Sigmoid colon (tissue), 7 donors: ENCODE measurements around the gene SUSD1. TPM values are rescaled to one million over a fixed set of nuclear protein-coding genes. Genes with fewer than 3 reads are reported as not detected.
A peak's percentile ranks its signal among the peaks of the same experiment; 100 is the strongest.

Experiments
- DNase-seq: peaks from one replicate; pipeline ENCODE4 v3.0.0-alpha.2; 2019
- H3K27ac ChIP-seq, 4 donors: fragments of 200-600 bp; sonication (generic); one replicate each; pipeline ENCODE4 v1.5.1; 2016 to 2019; ENCODE audit warnings: mild to moderate bottlenecking in 1 of 4
- H3K27me3 ChIP-seq, 3 donors: fragments of 200-600 bp; sonication (generic); one replicate each; pipeline ENCODE4 v1.5.1; 2019; ENCODE audit warnings: mild to moderate bottlenecking in 1 of 3
- H3K36me3 ChIP-seq, 4 donors: fragments of 200-600 bp; sonication (generic); one replicate each; pipeline ENCODE4 v1.5.1; 2016 to 2019
- H3K4me1 ChIP-seq, 4 donors: fragments of 200-600 bp; sonication (generic); one replicate each; pipeline ENCODE4 v1.5.1; 2017 to 2019
- H3K4me3 ChIP-seq, 4 donors: fragments of 200-600 bp; sonication (generic); one replicate each; pipeline ENCODE4 v1.5.1; 2017 to 2019; ENCODE audit warnings: mild to moderate bottlenecking in 2 of 4, moderate library complexity in 1 of 4
- H3K9me3 ChIP-seq, 4 donors: fragments of 200-600 bp in 3 of 4; sonication (generic) in 3 of 4; one replicate each; pipeline versions ENCODE4 v1.5.1 to v1.6.1; 2013 to 2019
- CTCF ChIP-seq, 4 experiments: fragments of 450-650 bp in 3 of 4; fragments of 200-600 bp in 1 of 4; IDR thresholded peaks; one replicate each; pipeline ENCODE4 v1.5.1; 2016 to 2019; ENCODE audit warnings: antibody characterized with exemption in 4 of 4, mild to moderate bottlenecking in 3 of 4, moderate library complexity in 2 of 4
- EP300 ChIP-seq, 4 donors: sonication (generic); formaldehyde crosslinking; IDR thresholded peaks; one replicate each; pipeline ENCODE4 v1.6.1; 2017; ENCODE audit warnings: antibody characterized with exemption in 4 of 4
- POLR2A ChIP-seq, 2 donors: fragments of 450-650 bp; IDR thresholded peaks; one replicate each; pipeline ENCODE4 v1.6.1; 2016; ENCODE audit warnings: antibody characterized with exemption in 2 of 2, mild to moderate bottlenecking in 2 of 2, moderate library complexity in 2 of 2
- POLR2AphosphoS5 ChIP-seq, 4 donors: sonication (generic); formaldehyde crosslinking; IDR thresholded peaks; one replicate each; pipeline ENCODE4 v1.6.1; 2017; ENCODE audit warnings: antibody characterized with exemption in 4 of 4
- WGBS, 2 donors: extraction: QIAGEN DNeasy Blood & Tissue Kit; methylation state at CpG; one replicate each; pipeline ENCODE4 v1.1.7; 2013; 5-methylcytosine and 5-hydroxymethylcytosine counted together
- intact Hi-C: fragments of 100-400 bp; cut with DNase I; formaldehyde crosslinking; loops from one replicate; pipeline ENCODE4 v1.15.1; 2023
- polyA plus RNA-seq, 3 donors: library from polyadenylated mRNA; stranded (reverse); fragments of 200-250 nt; gene quantifications; one replicate each; pipeline ENCODE4 v1.2.3, GENCODE V29; 2013
- total RNA-seq, 4 donors: library from RNA; depleted of rRNA; stranded (reverse); fragments of >200 nt; gene quantifications; one replicate each; pipeline ENCODE4 v1.1.0, GENCODE V29; 2016
- donor health status: healthy with polysubstance abuse.
- donor health status: Bipolar disorder and iron deficiency.
- donor health status: healthy.

The SUSD1 gene
- total and polyA plus RNA-seq, 7 donors = 1.8 to 10.7 (median 4.7) TPM

DNA sequence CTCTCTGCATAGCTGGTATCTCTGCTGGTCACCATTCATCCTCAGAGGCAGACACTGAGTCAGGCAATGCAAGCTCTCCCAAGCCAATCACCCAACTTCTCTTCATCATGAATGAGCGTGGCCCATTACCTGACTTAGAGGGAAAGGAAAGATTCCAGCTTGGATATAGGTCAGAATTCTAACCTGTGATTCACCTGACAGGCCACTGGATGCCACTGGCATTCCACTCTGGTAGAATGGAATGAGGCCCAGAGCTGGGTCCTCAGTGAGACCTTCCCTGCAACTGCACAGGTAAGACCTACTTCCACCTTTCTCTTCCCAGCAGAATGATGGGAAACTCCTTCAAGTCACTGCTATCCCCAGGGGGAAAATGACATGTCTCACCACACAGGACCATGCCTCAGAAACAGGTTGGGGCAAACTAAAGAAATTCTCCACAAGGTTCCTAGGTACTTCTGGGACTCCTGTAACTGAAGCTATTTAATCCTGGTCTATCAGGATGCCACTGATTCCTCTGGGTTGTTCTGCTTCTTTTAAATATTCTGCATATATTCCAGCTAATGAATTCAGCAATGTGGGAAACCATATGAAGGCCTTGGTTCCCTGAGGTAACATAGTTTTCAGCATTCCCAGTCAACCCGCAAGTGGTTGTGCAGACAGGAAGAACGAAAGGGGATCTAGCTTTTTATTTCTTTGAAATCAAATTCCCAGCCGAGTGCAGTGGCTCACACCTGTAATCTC is 62.0 kb downstream of the SUSD1 start:
- DNase-seq = no peak
- intact Hi-C loops = no loop called here
- WGBS, 2 donors = 74 to 89% methylated on average over 4 of the region's 4 CpGs

DNA sequence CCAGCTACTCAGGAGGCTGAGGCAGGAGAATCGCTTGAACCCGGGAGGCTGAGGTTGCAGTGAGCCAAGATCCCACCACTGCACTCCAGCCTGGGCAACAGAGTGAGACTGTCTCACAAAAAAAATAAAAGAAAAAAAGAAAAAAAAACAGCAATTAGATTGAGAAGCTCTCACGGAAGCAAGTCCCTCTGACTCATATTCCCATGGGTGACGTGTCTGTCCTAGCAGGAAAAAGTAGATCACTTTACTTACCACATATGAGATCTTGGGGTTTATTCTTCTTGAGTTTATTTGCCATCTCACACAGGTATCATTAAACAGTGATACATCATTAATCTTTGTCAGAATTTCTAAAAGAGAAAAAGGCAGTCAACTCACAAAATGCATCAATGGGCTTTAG is 62.6 kb downstream of the SUSD1 start:
- H3K27ac ChIP-seq = no peak overlapping the region
- no peaks in the 10 kb centered on the region for H3K4me1 ChIP-seq
- no peaks in the 10 kb centered on the region for H3K27me3 ChIP-seq
- H3K4me3 ChIP-seq = no peak overlapping the region
- H3K9me3 ChIP-seq = no peaks in the 10 kb centered on the region
- TF ChIP-seq EP300 (IDR thresholded peaks at IDR 0.05) (no peak), POLR2A (IDR thresholded peaks at IDR 0.05) (no peak), CTCF (IDR thresholded peaks at IDR 0.05) (no peak), POLR2AphosphoS5 (IDR thresholded peaks at IDR 0.05) (no peak)
- intact Hi-C loops = no loop called here
- H3K36me3 ChIP-seq = no peaks in the 10 kb centered on the region
- 78 to 84% methylated on average over 4 of the region's 4 CpGs for WGBS, 2 donors
- no peak for DNase-seq

More for the DNA sequence above, 62.0 kb downstream of the SUSD1 start:
- Histone ChIP-seq H3K9me3 (no peaks in the 10 kb centered on the region), H3K27ac (no peak overlapping the region), H3K36me3 (no peaks in the 10 kb centered on the region), H3K27me3 (no peaks in the 10 kb centered on the region), H3K4me3 (no peak overlapping the region), H3K4me1 (no peaks in the 10 kb centered on the region)
- TF ChIP-seq POLR2A (IDR thresholded peaks at IDR 0.05) (no peak), POLR2AphosphoS5 (IDR thresholded peaks at IDR 0.05) (no peak), EP300 (IDR thresholded peaks at IDR 0.05) (no peak), CTCF (IDR thresholded peaks at IDR 0.05) (peak in 1 of 4 experiments; percentile 16)

GRCh38 chr9:112111461-112111860 is 63.6 kb downstream of the SUSD1 start:
- Histone ChIP-seq H3K27ac (no peak overlapping the region), H3K27me3 (no peaks in the 10 kb centered on the region), H3K4me1 (no peaks in the 10 kb centered on the region), H3K9me3 (no peaks in the 10 kb centered on the region), H3K4me3 (no peak overlapping the region), H3K36me3 (no peaks in the 10 kb centered on the region)
- intact Hi-C loops = no loop called here
- no peak for DNase-seq
- TF ChIP-seq EP300 (IDR thresholded peaks at IDR 0.05) (no peak), POLR2AphosphoS5 (IDR thresholded peaks at IDR 0.05) (no peak), POLR2A (IDR thresholded peaks at IDR 0.05) (no peak), CTCF (IDR thresholded peaks at IDR 0.05) (no peak)
- 87 to 94% methylated on average over 8 of the region's 8 CpGs for WGBS, 2 donors

- DNase-seq = no peak
- no peaks in the 10 kb centered on the region for H3K4me1 ChIP-seq
- H3K9me3 ChIP-seq = no peaks in the 10 kb centered on the region
- no peak overlapping the region for H3K27ac ChIP-seq
- no peak overlapping the region for H3K4me3 ChIP-seq
- H3K27me3 ChIP-seq = no peaks in the 10 kb centered on the region
- intact Hi-C loops = no loop called here
- TF ChIP-seq POLR2AphosphoS5 (IDR thresholded peaks at IDR 0.05) (no peak), POLR2A (IDR thresholded peaks at IDR 0.05) (no peak), CTCF (IDR thresholded peaks at IDR 0.05) (no peak)
- 77 to 79% methylated on average over 2 of the region's 2 CpGs for WGBS, 2 donors
- no peaks in the 10 kb centered on the region for H3K36me3 ChIP-seq
These were observed 64.4 kb downstream of the SUSD1 start for GRCh38 chr9:112110777-112111113.
